Measurements from ENCODE around the gene IL1RAP. TPM values are rescaled to one million over a fixed set of nuclear protein-coding genes. Genes with fewer than 3 reads are reported as not detected.

The IL1RAP gene
- total RNA-seq, 1 donor from 2014 or later = 27.8 TPM

GRCh38 chr3:190582667-190583066 is 68.8 kb downstream of the IL1RAP start:
- Mint-ChIP-seq H3K9me3 (peaks cover 8% of the 10 kb centered on the region), H3K27me3 (no peaks in the 10 kb centered on the region), H3K4me1 (peaks cover 52% of the 10 kb centered on the region), H3K27ac (peak overlapping the region; percentile 45), H3K36me3 (ENCODE audit: low read depth) (peaks cover 27% of the 10 kb centered on the region), H3K4me3 (no peak overlapping the region)
- intact Hi-C loops (cut with micrococcal nuclease) = no loop called here
- no peak for DNase-seq

GRCh38 chr3:190585805-190586630 is 72.1 kb downstream of the IL1RAP start:
- H3K27ac Mint-ChIP-seq = peak overlapping the region; percentile 94
- peak; percentile 85 for DNase-seq
- peak overlapping the region; percentile 65 for H3K4me3 Mint-ChIP-seq
- peaks cover 45% of the 10 kb centered on the region for H3K4me1 Mint-ChIP-seq
- no peaks in the 10 kb centered on the region for H3K27me3 Mint-ChIP-seq
- peaks cover 22% of the 10 kb centered on the region for H3K36me3 Mint-ChIP-seq (ENCODE audit: low read depth)
- intact Hi-C loops (cut with micrococcal nuclease) = loop anchor here (1.0 kb wide), 5 partner anchors 9 to 111 kb away; partner anchors contain the start of gene IL1RAP
- peaks cover 4% of the 10 kb centered on the region for H3K9me3 Mint-ChIP-seq

GRCh38 chr3:190586631-190587011 is 72.7 kb downstream of the IL1RAP start:
- peak; percentile 77 for DNase-seq
- intact Hi-C loops (cut with micrococcal nuclease) = loop anchor here (1.0 kb wide), 5 partner anchors 9 to 111 kb away; partner anchors contain the start of gene IL1RAP
- Mint-ChIP-seq H3K36me3 (ENCODE audit: low read depth) (peaks cover 25% of the 10 kb centered on the region), H3K27ac (peak overlapping the region; percentile 94), H3K27me3 (no peaks in the 10 kb centered on the region), H3K4me1 (peaks cover 43% of the 10 kb centered on the region), H3K4me3 (peak overlapping the region; percentile 65), H3K9me3 (peaks cover 4% of the 10 kb centered on the region)

GRCh38 chr3:190588570-190588969 is 74.7 kb downstream of the IL1RAP start:
- no peak overlapping the region for H3K4me3 Mint-ChIP-seq
- H3K36me3 Mint-ChIP-seq (ENCODE audit: low read depth) = peaks cover 28% of the 10 kb centered on the region
- peaks cover 8% of the 10 kb centered on the region for H3K9me3 Mint-ChIP-seq
- no peaks in the 10 kb centered on the region for H3K27me3 Mint-ChIP-seq
- intact Hi-C loops (cut with micrococcal nuclease) = no loop called here
- DNase-seq = no peak
- H3K27ac Mint-ChIP-seq = no peak overlapping the region
- H3K4me1 Mint-ChIP-seq = peaks cover 39% of the 10 kb centered on the region

GRCh38 chr3:190589326-190589725 is 75.4 kb downstream of the IL1RAP start:
- Mint-ChIP-seq H3K27me3 (no peaks in the 10 kb centered on the region), H3K9me3 (peaks cover 8% of the 10 kb centered on the region), H3K27ac (no peak overlapping the region), H3K4me1 (peaks cover 41% of the 10 kb centered on the region), H3K4me3 (no peak overlapping the region), H3K36me3 (ENCODE audit: low read depth) (peaks cover 32% of the 10 kb centered on the region)
- DNase-seq = no peak
- intact Hi-C loops (cut with micrococcal nuclease) = no loop called here

- peaks cover 34% of the 10 kb centered on the region for H3K4me1 Mint-ChIP-seq
- intact Hi-C loops (cut with micrococcal nuclease) = no loop called here
- H3K9me3 Mint-ChIP-seq = peaks cover 7% of the 10 kb centered on the region
- peaks cover 32% of the 10 kb centered on the region for H3K36me3 Mint-ChIP-seq (ENCODE audit: low read depth)
- H3K4me3 Mint-ChIP-seq = no peak overlapping the region
- H3K27me3 Mint-ChIP-seq = no peaks in the 10 kb centered on the region
- no peak for DNase-seq
- H3K27ac Mint-ChIP-seq = no peak overlapping the region
Observed at GRCh38 chr3:190591080-190591479, 77.2 kb downstream of the IL1RAP start.

GRCh38 chr3:190593075-190593474 is 79.2 kb downstream of the IL1RAP start:
- peaks cover 36% of the 10 kb centered on the region for H3K36me3 Mint-ChIP-seq (ENCODE audit: low read depth)
- peaks cover 12% of the 10 kb centered on the region for H3K9me3 Mint-ChIP-seq
- no peak overlapping the region for H3K4me3 Mint-ChIP-seq
- H3K27ac Mint-ChIP-seq = no peak overlapping the region
- intact Hi-C loops (cut with micrococcal nuclease) = no loop called here
- DNase-seq = no peak
- no peaks in the 10 kb centered on the region for H3K27me3 Mint-ChIP-seq
- H3K4me1 Mint-ChIP-seq = peaks cover 19% of the 10 kb centered on the region

- H3K36me3 Mint-ChIP-seq (ENCODE audit: low read depth) = peaks cover 34% of the 10 kb centered on the region
- no peak overlapping the region for H3K27ac Mint-ChIP-seq
- no peak for DNase-seq
- H3K4me1 Mint-ChIP-seq = peaks cover 15% of the 10 kb centered on the region
- H3K4me3 Mint-ChIP-seq = no peak overlapping the region
- intact Hi-C loops (cut with micrococcal nuclease) = no loop called here
- H3K9me3 Mint-ChIP-seq = peaks cover 20% of the 10 kb centered on the region
- H3K27me3 Mint-ChIP-seq = no peaks in the 10 kb centered on the region
Observed at GRCh38 chr3:190594171-190594570, 80.3 kb downstream of the IL1RAP start.

GRCh38 chr3:190595179-190595795 is 81.4 kb downstream of the IL1RAP start:
- H3K4me3 Mint-ChIP-seq = no peak overlapping the region
- H3K27ac Mint-ChIP-seq = no peak overlapping the region
- H3K4me1 Mint-ChIP-seq = peaks cover 12% of the 10 kb centered on the region
- no peak for DNase-seq
- no peaks in the 10 kb centered on the region for H3K27me3 Mint-ChIP-seq
- H3K36me3 Mint-ChIP-seq (ENCODE audit: low read depth) = peaks cover 36% of the 10 kb centered on the region
- intact Hi-C loops (cut with micrococcal nuclease) = no loop called here
- peaks cover 26% of the 10 kb centered on the region for H3K9me3 Mint-ChIP-seq

GRCh38 chr3:190595807-190596206 is 81.9 kb downstream of the IL1RAP start:
- Mint-ChIP-seq H3K36me3 (ENCODE audit: low read depth) (peaks cover 39% of the 10 kb centered on the region), H3K4me1 (peaks cover 13% of the 10 kb centered on the region), H3K27me3 (no peaks in the 10 kb centered on the region), H3K4me3 (no peak overlapping the region), H3K27ac (no peak overlapping the region), H3K9me3 (peaks cover 28% of the 10 kb centered on the region)
- DNase-seq = no peak
- intact Hi-C loops (cut with micrococcal nuclease) = no loop called here

- Mint-ChIP-seq H3K27ac (no peak overlapping the region), H3K36me3 (ENCODE audit: low read depth) (peaks cover 35% of the 10 kb centered on the region), H3K9me3 (peaks cover 28% of the 10 kb centered on the region), H3K4me1 (peaks cover 10% of the 10 kb centered on the region), H3K4me3 (no peak overlapping the region), H3K27me3 (no peaks in the 10 kb centered on the region)
- intact Hi-C loops (cut with micrococcal nuclease) = no loop called here
- no peak for DNase-seq
Observed at GRCh38 chr3:190596349-190597285, 82.7 kb downstream of the IL1RAP start.

GRCh38 chr3:190597291-190597690 is 83.4 kb downstream of the IL1RAP start:
- peaks cover 38% of the 10 kb centered on the region for H3K36me3 Mint-ChIP-seq (ENCODE audit: low read depth)
- H3K4me1 Mint-ChIP-seq = peaks cover 10% of the 10 kb centered on the region

GRCh38 chr3:190601622-190602021 is 87.7 kb downstream of the IL1RAP start:
- H3K36me3 Mint-ChIP-seq (ENCODE audit: low read depth) = peaks cover 54% of the 10 kb centered on the region

More at GRCh38 chr3:190597291-190597690, 83.4 kb downstream of the IL1RAP start:
- no peak for DNase-seq
- H3K27me3 Mint-ChIP-seq = no peaks in the 10 kb centered on the region
- H3K4me3 Mint-ChIP-seq = no peak overlapping the region
- H3K9me3 Mint-ChIP-seq = peaks cover 31% of the 10 kb centered on the region
- H3K27ac Mint-ChIP-seq = no peak overlapping the region
- intact Hi-C loops (cut with micrococcal nuclease) = no loop called here

More at GRCh38 chr3:190601622-190602021, 87.7 kb downstream of the IL1RAP start:
- H3K4me3 Mint-ChIP-seq = no peak overlapping the region
- H3K4me1 Mint-ChIP-seq = peaks cover 22% of the 10 kb centered on the region
- peaks cover 28% of the 10 kb centered on the region for H3K9me3 Mint-ChIP-seq
- intact Hi-C loops (cut with micrococcal nuclease) = no loop called here
- no peak for DNase-seq
- H3K27me3 Mint-ChIP-seq = no peaks in the 10 kb centered on the region
- H3K27ac Mint-ChIP-seq = no peak overlapping the region

Measured in activated CD4-positive, alpha-beta T cell treated with anti-CD3 and anti-CD28 coated beads, Interleukin-2, amount 10 ng/mL, durations not matched to agents 24 days and 14 days (primary cell).